Activated CD8-positive, alpha-beta T cell treated with anti-CD3 and anti-CD28 coated beads for 36 hours (primary cell): Measurements from ENCODE around the gene SNRPA1. TPM values are rescaled to one million over a fixed set of nuclear protein-coding genes. Genes with fewer than 3 reads are reported as not detected.

ENCODE experiments used
- ATAC-seq: fragments of 200-7000 bp; cut with Tn5 transposase; one replicate; pipeline ENCODE4 v1.10.0; 2021; ENCODE audit warnings: mild to moderate bottlenecking, moderate library complexity
- CTCF ChIA-PET: fragments of 350-600 bp; sonication (Branson Sonifier 250); formaldehyde crosslinking; loops from one replicate; lab custom pipeline; 2021; ENCODE audit warnings: antibody characterized with exemption; lab: Charles Lee
- POLR2A ChIA-PET: fragments of 350-600 bp; sonication (Branson Sonifier 250); formaldehyde crosslinking; loops from one replicate; lab custom pipeline; 2021; ENCODE audit warnings: antibody characterized with exemption; lab: Charles Lee
- DNase-seq: peaks from one replicate; pipeline ENCODE4 v3.0.0-alpha.2; 2020
- H3K27ac Mint-ChIP-seq: one replicate; pipeline ENCODE4 v1.8.0; 2021; ENCODE audit warnings: mild to moderate bottlenecking, mixed read lengths
- H3K27me3 Mint-ChIP-seq: one replicate; pipeline ENCODE4 v1.8.0; 2021; ENCODE audit warnings: mixed read lengths
- H3K36me3 Mint-ChIP-seq: one replicate; pipeline ENCODE4 v1.8.0; 2021; ENCODE audit warnings: low read depth, mixed read lengths
- H3K4me1 Mint-ChIP-seq: one replicate; pipeline ENCODE4 v1.8.0; 2021; ENCODE audit warnings: low read depth, mixed read lengths
- H3K4me3 Mint-ChIP-seq: one replicate; pipeline ENCODE4 v1.8.0; 2021; ENCODE audit warnings: mild to moderate bottlenecking, moderate library complexity, mixed read lengths
- H3K9me3 Mint-ChIP-seq: one replicate; pipeline ENCODE4 v1.8.0; 2021; ENCODE audit warnings: mixed read lengths
- CTCF ChIP-seq: fragments of 200-600 bp; IDR thresholded peaks from one replicate; pipeline ENCODE4 v1.8.0; 2022; ENCODE audit warnings: antibody characterized with exemption, mild to moderate bottlenecking
- intact Hi-C: fragments of 100-400 bp; cut with micrococcal nuclease; formaldehyde crosslinking; loops from one replicate; pipeline ENCODE4 v1.10.0; 2022
- total RNA-seq, 2 experiments: library from RNA; stranded (reverse); gene quantifications; one replicate each; pipeline ENCODE4 v1.2.3, GENCODE V29; 2021

The SNRPA1 gene
- total RNA-seq, 2 experiments from 2014 or later: 243 to 249 TPM

- Mint-ChIP-seq H3K27me3 (no peaks in the 10 kb centered on the region), H3K27ac (peak overlapping the region; percentile 91), H3K36me3 (no peaks in the 10 kb centered on the region), H3K4me3 (peak overlapping the region; percentile 81), H3K9me3 (no peaks in the 10 kb centered on the region), H3K4me1 (peaks cover 14% of the 10 kb centered on the region)
- DNase-seq: peak; percentile 87
- peak; percentile 99 for ATAC-seq
- CTCF ChIA-PET: interaction anchor here (0.6 to 6.9 kb wide), 23 partner anchors 13 to 352 kb away, joined by 3 to 50 read pairs (median 4); partner anchors contain the start of gene SNRPA1
- intact Hi-C loops: loop anchor here (10.0 kb wide), 1 partner anchor 174 kb away; no protein-coding TSS in a partner anchor
- POLR2A ChIA-PET: interaction anchor here (0.8 to 2.3 kb wide), 6 partner anchors 11 to 332 kb away, joined by 3 to 13 read pairs (median 4); partner anchors contain the start of gene SNRPA1
- TF ChIP-seq CTCF: peak; percentile 82
Observed at GRCh38 chr15:101320501-101321052, 25.5 kb upstream of the SNRPA1 start.

- ATAC-seq (no peak), DNase-seq (no peak)
- intact Hi-C loops: no loop called here
- no peak for TF ChIP-seq CTCF
- Mint-ChIP-seq H3K27me3 (no peaks in the 10 kb centered on the region), H3K9me3 (no peaks in the 10 kb centered on the region), H3K36me3 (no peaks in the 10 kb centered on the region), H3K4me3 (no peak overlapping the region), H3K27ac (no peak overlapping the region), H3K4me1 (peaks cover 14% of the 10 kb centered on the region)
- ChIA-PET CTCF (interaction anchor here (0.5 to 6.9 kb wide), 6 partner anchors 16 to 334 kb away, joined by 3 to 50 read pairs (median 18); partner anchors contain the start of gene SNRPA1), POLR2A (interaction anchor here (0.6 to 2.3 kb wide), 3 partner anchors 12 to 25 kb away, joined by 3 to 13 read pairs (median 6); partner anchors contain the start of gene SNRPA1)
Observed at GRCh38 chr15:101318839-101319238, 23.8 kb upstream of the SNRPA1 start.

GRCh38 chr15:101318147-101318819, 23.2 kb upstream of the SNRPA1 start:
- no peak for TF ChIP-seq CTCF
- intact Hi-C loops: no loop called here
- Mint-ChIP-seq H3K4me3 (no peak overlapping the region), H3K9me3 (no peaks in the 10 kb centered on the region), H3K36me3 (no peaks in the 10 kb centered on the region), H3K27me3 (no peaks in the 10 kb centered on the region), H3K27ac (no peak overlapping the region), H3K4me1 (peaks cover 14% of the 10 kb centered on the region)
- CTCF ChIA-PET: interaction anchor here (1.1 to 6.9 kb wide), 6 partner anchors 16 to 335 kb away, joined by 3 to 50 read pairs (median 18); partner anchors contain the start of gene SNRPA1
- POLR2A ChIA-PET: interaction anchor here (0.6 to 1.9 kb wide), 2 partner anchors 23 to 24 kb away, joined by 3 to 9 read pairs; partner anchors contain the start of gene SNRPA1
- DNase-seq (no peak), ATAC-seq (no peak)

- CTCF ChIA-PET: interaction anchor here (1.3 to 6.9 kb wide), 2 partner anchors 15 to 79 kb away, joined by 3 to 50 read pairs; no protein-coding TSS in a partner anchor
- H3K4me1 Mint-ChIP-seq: peaks cover 14% of the 10 kb centered on the region
Observed at GRCh38 chr15:101317336-101317872, 22.4 kb upstream of the SNRPA1 start.

More at GRCh38 chr15:101317336-101317872, 22.4 kb upstream of the SNRPA1 start:
- intact Hi-C loops: no loop called here
- ATAC-seq (no peak), DNase-seq (no peak)
- Mint-ChIP-seq H3K27me3 (no peaks in the 10 kb centered on the region), H3K36me3 (no peaks in the 10 kb centered on the region), H3K9me3 (no peaks in the 10 kb centered on the region), H3K4me3 (no peak overlapping the region), H3K27ac (no peak overlapping the region)
- no peak for TF ChIP-seq CTCF
- POLR2A ChIA-PET: interaction anchor here (1.9 kb wide), 1 partner anchor 22 kb away, joined by 9 read pairs; the partner anchor contains the start of gene SNRPA1
